DMS 273 treated with DMSO at 0.1 percent for 48 hours (cell line): ENCODE results near the gene TRAF3IP3.

Experiments
- DNase-seq: peaks from one replicate; lab custom pipeline; 2025; lab: John Stamatoyannopoulos, UW

The TRAF3IP3 gene

GRCh38 chr1:209827384-209828262, 71.8 kb downstream of the TRAF3IP3 start, which contains the start of gene UTP25:
Gene UTP25 (plus strand): TSS chr1:209827972. CDS start chr1:209828064, 92 bp downstream.
- peak; percentile 94 for DNase-seq

GRCh38 chr1:209829716-209830115, 73.9 kb downstream of the TRAF3IP3 start:
- DNase-seq, result no peak

- no peak for DNase-seq
Observed at GRCh38 chr1:209830722-209831121, 74.9 kb downstream of the TRAF3IP3 start.

- no peak for DNase-seq
Observed at GRCh38 chr1:209831615-209832014, 75.8 kb downstream of the TRAF3IP3 start.
